Measurements from ENCODE around the gene UGT1A6.
"Not testable (repeated sequence)": the region's sequence is repeated elsewhere in the genome, so short reads cannot be mapped to it uniquely, and the experiment has no call there.

UGT1A6 gene

DNA sequence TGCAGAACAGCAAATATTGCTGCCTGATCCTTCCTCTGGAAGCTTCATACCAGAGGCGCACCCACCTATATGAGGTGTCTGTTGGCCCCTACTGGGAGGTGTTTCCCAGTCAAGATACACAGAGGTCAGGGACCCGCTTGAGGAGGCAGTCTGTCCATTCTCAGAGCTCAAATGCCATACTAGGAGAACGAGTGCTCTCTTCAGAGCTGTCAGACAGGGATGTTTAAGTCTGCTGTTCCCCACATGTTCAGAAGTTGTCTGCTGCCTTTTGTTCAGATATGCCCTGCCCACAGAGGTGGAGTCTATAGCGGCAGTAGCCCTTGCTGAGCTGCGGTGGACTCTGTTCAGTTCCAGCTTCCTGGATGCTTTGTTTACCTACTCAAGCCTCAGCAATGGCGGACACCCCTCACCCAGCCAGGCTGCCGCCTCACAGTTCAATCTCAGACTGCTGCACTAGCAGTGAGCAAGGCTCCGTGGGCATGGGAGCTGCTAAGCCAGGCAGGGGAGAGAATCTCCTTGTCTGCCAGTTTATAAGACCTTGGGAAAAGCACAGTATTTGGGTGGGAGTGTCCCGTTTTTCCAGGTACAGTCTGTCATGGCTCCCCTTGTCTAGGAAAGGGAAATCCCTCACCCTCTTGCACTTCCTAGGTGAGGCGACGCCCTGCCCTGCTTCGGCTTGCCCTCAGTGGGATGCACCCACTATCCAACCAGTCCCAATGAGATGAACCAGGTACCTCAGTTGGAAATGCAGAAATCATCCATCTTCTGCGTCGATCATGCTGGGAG lies 44.4 kb downstream of the UGT1A6 start:
- not testable (repeated sequence) for DNase-seq

DNA sequence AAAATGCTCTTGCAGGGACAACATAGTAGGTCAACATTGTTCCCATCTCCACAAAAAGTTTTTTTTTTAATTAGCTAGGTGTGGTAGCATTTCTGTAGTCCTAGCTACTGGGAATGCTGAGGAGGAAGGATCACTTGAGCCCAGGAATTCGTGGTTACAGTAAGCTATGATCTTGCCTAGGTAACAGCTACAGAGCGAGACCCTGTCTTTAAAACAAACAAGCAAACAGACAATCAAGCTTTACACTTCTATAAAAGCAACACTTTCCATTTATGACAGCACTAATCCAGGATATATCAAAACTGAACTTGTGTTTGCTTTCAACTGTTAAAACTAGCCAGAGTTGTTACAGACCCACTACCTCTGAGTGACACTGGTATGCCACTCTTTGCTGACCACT lies 48.2 kb downstream of the UGT1A6 start:
- DNase-seq = no peak

DNA sequence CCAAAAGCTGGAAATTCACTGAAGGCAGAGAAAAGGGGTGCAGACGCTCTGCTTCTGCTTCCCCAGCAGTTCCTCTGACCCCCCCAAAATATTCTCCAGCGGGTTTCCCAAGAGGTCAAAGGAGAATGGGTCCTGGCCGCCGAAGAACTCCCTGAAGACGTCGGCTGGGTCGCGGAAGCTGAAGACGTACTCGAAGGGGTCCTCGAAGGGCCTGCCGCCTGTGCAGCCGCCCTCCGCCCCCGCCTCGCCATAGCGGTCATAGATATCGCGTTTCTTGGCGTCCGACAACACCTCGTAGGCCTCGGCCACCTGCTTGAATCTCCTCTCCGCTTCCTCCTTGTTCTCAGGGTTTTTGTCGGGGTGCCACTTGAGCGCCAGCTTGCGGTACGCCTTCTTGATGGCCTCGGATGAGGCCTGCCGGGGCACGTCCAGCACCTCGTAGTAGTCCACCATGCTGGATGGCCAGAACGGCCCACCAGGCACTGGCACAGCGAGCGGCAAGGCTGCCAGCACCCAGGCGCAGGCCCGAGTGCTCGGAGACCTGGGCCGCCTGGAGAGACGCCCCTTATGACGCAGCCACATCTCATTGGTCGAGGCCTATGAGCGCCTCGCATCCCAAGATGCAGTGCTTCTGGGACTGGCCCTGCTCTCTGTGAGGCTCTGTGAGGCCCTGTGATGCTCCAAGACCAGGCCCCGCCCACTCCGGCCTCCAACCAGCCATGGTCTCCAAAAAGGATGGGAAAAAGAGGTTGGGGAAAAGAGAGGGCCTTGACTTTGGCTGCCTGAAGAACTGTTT lies 51.0 kb downstream of the UGT1A6 start:
- no peak for DNase-seq

DNA sequence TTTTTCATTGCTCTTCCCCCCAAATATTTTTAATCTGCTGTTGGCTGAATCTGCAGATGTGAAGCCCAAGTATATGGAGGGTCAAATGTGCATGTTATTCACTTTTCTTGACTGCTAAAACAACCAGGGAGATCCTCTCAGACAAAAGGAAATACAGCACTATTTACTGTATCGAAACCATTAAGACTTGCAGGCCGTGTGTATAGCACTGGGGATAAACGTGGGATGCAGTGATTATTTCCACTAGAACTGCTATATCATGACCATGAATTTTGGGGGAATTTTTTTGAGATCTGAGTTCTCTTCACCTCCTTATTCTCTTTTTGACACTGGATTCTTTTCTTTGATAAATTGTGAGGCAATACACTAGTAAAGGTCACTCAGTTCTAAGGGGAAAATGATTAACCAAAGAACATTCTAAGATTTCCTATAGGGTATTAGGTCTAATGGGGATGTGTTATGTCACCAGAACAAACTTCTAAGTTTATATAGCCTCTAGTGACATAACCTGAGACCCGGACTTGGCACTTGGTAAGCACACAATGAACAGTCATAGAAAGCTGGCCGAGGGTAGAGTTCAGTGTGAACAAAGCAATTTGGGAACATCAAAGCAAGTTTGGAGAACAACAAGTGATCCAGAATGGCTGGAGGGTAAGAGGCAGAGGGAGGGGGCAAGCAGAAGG lies 52.5 kb downstream of the UGT1A6 start:
- DNase-seq = no peak

DNA sequence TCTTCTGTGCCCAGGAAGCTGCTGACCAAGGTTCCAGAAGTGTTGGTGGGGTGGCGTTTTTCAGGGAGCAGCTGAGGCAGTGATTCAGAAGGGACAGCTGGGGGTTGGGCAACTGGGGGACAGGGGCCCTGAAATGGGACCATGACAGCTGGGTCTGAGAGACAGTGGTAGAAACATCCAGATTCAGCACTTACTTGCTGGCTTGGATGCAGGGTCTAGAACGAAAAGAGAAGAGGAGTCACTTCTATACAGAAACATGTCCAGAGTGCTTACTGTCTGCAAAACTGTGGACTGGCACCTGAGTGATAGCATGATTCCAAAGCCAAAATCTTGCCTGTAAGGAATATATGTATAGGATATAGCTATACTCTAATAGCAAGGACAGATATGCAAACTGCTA lies 53.1 kb downstream of the UGT1A6 start:
- DNase-seq = not testable (repeated sequence)

DNA sequence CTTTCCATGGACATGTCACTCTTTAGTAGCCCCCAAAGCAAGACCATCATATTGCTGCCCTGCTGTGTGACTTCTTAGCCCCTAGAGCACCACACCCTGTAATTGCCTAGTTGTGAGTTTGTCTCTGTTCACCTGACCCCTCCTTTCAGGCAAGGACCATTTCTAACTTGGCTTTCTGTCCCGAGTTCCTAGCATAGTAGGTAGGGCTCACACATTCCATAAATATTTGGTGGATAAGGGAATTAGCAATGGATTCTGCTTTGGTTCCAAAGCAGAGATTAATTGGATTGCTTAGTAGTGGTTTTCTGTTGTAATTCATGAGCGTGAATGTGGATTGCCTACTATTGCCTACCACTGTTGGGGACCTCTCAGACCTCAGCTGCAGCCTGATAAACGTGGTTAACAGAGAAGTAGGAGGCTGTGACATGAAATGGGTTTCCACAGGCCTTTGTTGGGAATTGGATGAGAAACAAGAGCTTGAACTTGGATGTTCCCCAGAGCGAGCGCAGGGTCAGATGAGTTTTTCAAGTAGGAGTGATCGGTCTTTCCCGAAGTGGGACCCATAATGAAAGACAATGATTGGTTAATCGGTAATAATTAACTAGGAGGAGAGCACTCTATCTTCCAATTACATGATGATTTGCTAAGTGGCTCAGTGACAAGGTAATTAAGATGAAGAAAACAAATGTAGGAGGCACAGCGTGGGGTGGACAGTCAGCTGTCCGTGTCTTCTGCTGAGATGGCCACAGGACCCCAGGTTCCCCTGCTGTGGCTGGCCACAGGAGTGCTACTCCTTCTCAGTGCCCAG lies 54.0 kb downstream of the UGT1A6 start:
- DNase-seq = no peak

DNA sequence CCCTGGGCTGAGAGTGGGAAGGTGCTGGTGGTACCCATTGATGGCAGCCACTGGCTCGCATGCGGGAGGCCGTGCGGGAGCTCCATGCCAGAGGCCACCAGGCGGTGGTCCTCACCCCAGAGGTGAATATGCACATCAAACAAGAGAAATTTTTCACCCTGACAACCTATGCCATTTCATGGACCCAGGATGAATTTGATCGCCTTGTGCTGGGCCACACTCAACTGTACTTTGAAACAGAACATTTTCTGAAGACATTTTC lies 54.5 kb downstream of the UGT1A6 start:
- DNase-seq = no peak

DNA sequence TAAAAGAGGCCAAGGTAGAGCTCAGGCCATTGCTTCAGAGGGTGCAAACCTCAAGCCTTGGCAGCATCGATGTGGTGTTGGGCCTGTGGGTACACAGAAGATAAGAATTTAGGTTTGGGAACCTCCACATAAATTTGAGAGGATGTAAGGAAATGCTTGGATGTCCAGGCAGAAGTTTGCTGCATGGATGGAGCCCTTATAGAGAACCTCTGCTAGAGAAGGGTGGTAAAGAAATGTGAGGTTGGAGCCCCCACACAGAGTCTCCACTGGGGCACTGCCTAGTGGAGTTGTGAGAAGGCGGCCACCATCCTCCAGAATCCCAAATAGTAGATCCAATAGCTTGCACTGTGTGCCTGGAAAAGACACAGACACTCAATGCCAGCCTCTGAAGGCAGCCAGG lies 58.0 kb downstream of the UGT1A6 start:
- DNase-seq = not testable (repeated sequence)

DNA sequence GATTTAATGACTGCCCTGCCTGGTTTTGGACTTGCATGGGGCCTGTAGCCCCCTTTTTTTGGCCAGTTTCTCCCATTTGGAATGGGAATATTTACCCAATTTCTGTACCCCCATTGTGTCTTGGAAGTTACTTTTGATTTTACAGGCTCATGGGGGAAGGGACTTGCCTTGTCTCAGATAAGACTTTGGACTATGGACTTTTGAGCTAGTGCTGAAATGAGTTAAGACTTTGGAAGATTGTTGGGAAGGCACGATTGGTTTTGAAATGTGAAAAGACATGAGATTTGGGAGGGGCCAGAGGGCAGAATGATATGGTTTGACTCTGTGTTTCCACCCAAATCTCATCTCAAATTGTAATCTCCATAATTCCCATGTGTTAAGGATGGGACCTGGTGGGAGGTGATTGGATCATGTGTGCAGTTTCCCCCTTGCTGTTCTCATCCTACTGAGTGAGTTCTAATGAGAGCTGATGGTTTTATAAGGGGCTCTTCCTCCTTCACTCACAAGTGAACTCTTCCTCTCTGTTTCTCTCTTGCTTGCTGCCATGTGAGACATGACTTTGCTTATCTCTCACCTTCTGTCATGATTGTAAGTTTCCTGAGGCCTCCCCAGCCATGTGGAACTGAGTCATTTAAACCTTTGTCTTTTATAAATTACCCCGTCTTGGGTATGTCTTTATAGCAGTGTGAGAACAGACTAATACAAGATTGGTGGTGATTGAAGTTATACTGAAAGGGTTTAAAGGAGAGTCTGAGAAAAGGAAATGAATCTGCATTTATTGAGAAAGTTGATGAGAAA lies 58.7 kb downstream of the UGT1A6 start:
- not testable (repeated sequence) for DNase-seq

DNA sequence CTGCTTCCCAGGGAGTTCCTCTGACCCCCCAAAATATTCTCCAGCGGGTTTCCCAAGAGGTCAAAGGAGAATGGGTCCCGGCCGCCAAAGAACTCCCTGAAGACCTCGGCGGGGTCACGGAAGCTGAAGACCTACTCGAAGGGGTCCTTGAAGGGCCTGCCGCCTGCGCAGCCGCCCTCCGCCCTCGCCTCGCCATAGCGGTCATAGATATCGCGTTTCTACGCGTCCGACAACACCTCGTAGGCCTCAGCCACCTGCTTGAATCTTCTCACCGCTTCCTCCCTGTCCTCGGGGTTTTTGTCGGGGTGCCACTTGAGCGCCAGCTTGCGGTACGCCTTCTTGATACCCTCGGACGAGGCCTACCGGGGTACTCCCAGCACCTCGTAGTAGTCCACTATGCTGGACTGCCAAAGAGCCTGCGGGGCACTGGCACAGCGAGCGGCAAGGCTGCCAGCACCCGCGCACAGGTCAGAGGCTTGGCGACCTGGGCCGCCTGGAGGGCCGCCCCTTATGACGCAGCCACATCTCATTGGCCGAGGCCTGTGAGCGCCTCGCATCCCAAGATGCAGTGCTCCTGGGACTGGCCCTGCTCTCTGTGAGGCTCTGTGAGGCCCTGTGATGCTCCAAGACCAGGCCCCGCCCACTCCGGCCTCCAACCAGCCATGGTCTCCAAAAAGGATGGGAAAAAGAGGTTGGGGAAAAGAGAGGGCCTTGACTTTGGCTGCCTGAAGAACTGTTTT lies 62.4 kb downstream of the UGT1A6 start:
- no peak for DNase-seq

DNA sequence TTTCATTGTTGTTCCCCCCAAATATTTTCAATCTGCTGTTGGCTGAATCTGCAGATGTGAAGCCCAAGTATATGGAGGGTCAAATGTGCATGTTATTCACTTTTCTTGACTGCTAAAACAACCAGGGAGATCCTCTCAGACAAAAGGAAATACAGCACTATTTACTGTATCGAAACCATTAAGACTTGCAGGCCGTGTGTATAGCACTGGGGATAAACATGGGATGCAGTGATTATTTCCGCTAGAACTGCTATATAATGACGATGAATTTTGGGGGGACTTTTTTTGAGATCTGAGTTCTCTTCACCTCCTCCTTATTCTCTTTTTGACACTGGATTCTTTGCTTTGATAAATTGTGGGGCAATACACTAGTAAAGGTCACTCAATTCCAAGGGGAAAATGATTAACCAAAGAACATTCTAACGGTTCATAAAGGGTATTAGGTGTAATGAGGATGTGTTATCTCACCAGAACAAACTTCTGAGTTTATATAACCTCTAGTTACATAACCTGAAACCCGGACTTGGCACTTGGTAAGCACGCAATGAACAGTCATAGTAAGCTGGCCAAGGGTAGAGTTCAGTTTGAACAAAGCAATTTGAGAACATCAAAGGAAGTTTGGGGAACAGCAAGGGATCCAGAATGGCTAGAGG lies 63.9 kb downstream of the UGT1A6 start:
- no peak for DNase-seq

DNA sequence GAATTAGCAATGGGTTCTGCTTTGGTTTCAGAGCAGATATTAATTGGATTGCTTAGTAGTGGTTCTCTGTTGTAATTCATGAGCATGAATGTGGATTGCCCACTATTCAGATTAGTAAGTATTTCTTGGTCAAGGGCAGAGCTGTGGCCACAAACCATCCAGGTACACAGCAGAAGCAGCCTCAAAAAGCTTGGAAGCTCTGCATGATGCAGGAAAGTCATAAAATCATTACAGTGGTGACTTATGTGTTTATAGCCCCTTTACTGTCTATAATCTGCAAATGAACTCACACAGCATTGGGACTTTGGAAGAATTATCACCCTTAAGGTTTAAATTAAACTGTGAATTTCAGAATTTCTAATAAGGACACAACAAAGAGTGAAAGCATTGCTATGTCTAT lies 65.5 kb downstream of the UGT1A6 start:
- no peak for DNase-seq

DNA sequence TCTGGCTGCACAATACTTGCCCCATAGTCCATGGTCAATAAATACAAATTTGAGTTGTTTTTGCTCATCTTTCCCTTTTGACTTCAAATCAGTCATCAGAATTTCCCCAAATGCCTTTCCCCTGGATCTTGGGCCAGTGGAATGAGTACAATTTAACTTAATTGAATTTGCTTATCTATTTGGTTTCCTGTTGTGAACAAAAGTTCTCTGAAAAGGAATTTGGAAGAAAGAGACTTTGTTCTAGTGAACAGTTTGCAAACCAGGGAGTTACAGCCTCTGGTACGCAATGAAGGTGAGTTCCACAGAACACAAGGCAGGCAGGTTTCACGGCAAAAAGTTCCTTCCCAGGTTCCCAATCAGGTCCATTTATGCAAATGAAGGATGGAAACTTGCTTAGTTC lies 66.2 kb downstream of the UGT1A6 start:
- DNase-seq = no peak

DNA sequence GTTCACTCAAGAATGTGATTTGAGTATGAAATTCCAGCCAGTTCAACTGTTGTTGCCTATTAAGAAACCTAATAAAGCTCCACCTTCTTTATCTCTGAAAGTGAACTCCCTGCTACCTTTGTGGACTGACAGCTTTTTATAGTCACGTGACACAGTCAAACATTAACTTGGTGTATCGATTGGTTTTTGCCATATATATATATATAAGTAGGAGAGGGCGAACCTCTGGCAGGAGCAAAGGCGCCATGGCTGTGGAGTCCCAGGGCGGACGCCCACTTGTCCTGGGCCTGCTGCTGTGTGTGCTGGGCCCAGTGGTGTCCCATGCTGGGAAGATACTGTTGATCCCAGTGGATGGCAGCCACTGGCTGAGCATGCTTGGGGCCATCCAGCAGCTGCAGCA lies 67.4 kb downstream of the UGT1A6 start, which contains the start of gene UGT1A1:
Gene UGT1A1, plus strand, starts transcription at position 228 of the 400 bp plus-strand sequence. Its CDS starts 18 bp downstream, at position 246.
- DNase-seq = no peak

DNA sequence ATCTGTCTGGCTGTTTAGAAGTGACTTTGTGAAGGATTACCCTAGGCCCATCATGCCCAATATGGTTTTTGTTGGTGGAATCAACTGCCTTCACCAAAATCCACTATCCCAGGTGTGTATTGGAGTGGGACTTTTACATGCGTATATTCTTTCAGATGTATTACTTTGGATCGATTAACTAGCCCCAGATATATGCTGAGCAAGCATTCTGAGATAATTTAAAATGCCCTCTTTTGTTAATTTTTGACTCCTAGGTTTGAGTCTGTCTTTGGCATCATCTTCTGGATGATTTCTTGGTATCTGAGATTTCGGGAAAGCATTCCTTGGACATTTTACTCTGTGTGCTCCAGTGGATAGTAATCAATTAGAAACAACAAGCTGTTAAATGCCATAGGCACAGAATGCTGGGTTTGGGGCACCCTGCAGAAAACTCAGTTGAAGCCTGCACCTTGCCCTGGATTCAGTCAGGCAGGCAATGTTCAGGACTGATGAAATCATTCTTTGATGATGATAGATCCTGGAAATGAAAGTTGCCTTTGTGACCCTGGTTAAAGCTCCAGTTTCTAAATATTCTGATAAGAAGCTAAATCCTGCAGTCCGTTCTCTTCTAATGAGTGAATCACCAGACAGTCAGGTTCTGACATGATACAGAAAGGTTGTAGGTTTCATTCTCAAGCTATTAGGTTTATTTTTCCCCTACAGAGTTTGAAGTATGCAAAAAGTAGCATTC lies 68.5 kb downstream of the UGT1A6 start:
- DNase-seq = no peak

DNA sequence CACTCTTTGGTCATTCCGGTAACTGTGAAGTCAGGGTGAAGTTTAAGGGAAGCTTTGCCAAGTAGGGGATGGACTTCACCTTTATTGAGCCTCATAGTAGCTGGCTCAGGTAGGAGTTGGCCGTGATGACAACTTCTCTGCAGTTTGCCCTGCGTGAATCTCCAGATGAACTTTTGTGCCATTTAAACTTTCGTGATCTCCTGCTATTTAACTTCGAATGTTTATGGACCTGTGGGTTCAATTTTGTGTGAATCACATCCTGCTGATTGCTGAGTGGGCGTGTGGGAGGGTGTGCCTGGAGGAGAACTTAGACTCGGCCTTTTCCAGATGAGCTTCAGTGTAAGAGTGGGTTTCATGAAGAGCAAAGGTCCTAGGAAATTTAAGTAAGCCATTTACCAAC lies 71.6 kb downstream of the UGT1A6 start:
- DNase-seq = no peak

DNA sequence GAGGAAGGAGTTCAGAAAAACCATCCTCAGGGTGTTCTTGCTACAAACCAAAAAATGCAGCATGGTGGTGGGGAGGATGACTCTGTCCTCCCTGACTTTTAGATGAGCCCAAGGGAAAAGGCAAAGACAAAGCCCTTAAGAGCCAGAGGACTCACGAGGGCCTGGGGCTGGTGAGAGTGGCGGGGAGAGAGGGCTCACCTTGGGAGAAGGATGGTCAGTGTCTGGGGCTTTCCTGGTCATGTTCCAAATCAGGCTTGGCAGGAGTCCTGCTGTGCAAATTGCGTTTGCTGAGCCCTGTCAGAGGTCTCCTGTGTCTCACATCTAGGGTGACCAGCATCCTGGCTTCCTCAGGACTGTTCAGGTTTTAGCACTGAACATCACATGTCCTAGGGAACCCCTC lies 72.1 kb downstream of the UGT1A6 start:
- DNase-seq = no peak

DNA sequence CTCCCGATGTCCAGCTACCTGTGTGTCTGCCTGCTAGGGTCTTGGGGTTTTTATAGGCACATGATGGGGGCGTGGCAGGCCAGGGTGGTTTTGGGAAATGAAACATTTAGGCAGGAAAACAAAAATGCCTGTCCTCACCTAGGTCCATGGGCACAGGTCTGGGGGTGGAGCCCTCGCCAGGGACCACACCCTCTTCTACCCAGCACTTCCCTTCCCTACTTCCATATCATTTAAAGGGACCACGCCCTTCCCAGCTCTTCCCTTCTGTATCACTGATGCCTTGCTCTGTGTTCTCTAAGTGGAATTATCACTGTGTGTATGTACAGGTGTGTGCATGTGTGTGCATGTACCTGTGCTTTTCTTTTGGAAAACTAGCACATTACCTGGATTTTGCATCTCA lies 73.7 kb downstream of the UGT1A6 start:
- DNase-seq = no peak

DNA sequence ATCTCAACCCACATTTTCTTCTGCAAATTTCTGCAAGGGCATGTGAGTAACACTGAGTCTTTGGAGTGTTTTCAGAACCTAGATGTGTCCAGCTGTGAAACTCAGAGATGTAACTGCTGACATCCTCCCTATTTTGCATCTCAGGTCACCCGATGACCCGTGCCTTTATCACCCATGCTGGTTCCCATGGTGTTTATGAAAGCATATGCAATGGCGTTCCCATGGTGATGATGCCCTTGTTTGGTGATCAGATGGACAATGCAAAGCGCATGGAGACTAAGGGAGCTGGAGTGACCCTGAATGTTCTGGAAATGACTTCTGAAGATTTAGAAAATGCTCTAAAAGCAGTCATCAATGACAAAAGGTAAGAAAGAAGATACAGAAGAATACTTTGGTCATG lies 75.4 kb downstream of the UGT1A6 start:
- no peak for DNase-seq

DNA sequence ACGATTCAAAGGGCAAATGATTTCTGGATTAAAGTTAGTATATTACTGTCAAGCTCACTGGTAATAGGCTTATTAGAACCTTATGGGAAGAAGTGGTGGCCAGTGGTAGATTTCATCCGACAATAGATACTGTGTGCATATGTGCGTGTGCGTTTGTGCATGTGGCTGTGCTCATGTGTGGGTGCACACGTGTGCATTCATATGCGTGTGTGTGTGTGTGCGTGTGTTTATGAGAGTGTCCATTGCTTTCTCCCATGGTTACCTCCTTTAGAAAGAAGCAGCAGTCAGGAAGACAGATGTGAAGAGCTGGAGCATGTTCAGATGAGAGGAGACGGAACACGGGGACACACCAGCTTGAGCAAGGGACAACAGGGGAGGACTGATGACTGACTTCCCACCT lies 76.6 kb downstream of the UGT1A6 start:
- no peak for DNase-seq
